Stimulated activated naive CD8-positive, alpha-beta T cell treated with anti-CD3 and anti-CD28 coated beads, Interleukin-15, Interleukin-2, amounts not matched to agents 100 U/mL and 50 U/mL, for 24 hours (primary cell): Measurements from ENCODE around the gene SPSB2.
A peak's percentile ranks its signal among the peaks of the same experiment; 100 is the strongest.
"Not testable (repeated sequence)": the region's sequence is repeated elsewhere in the genome, so short reads cannot be mapped to it uniquely, and the experiment has no call there.

Source experiments
- ATAC-seq: fragments of 150-1000 bp; cut with Tn5 transposase; one replicate; pipeline ENCODE4 v1.10.0; 2021
- DNase-seq: peaks from one replicate; pipeline ENCODE4 v3.0.0; 2021

Gene SPSB2

GRCh38 chr12:6871052-6871957, 1.8 kb downstream of the SPSB2 start:
- DNase-seq (peak; percentile 63), ATAC-seq (peak; percentile 12)

DNA sequence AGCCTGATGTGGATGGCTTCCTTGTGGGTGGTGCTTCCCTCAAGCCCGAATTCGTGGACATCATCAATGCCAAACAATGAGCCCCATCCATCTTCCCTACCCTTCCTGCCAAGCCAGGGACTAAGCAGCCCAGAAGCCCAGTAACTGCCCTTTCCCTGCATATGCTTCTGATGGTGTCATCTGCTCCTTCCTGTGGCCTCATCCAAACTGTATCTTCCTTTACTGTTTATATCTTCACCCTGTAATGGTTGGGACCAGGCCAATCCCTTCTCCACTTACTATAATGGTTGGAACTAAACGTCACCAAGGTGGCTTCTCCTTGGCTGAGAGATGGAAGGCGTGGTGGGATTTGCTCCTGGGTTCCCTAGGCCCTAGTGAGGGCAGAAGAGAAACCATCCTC, 2.8 kb downstream of the SPSB2 start:
- ATAC-seq, DNase-seq: not testable (repeated sequence)

DNA sequence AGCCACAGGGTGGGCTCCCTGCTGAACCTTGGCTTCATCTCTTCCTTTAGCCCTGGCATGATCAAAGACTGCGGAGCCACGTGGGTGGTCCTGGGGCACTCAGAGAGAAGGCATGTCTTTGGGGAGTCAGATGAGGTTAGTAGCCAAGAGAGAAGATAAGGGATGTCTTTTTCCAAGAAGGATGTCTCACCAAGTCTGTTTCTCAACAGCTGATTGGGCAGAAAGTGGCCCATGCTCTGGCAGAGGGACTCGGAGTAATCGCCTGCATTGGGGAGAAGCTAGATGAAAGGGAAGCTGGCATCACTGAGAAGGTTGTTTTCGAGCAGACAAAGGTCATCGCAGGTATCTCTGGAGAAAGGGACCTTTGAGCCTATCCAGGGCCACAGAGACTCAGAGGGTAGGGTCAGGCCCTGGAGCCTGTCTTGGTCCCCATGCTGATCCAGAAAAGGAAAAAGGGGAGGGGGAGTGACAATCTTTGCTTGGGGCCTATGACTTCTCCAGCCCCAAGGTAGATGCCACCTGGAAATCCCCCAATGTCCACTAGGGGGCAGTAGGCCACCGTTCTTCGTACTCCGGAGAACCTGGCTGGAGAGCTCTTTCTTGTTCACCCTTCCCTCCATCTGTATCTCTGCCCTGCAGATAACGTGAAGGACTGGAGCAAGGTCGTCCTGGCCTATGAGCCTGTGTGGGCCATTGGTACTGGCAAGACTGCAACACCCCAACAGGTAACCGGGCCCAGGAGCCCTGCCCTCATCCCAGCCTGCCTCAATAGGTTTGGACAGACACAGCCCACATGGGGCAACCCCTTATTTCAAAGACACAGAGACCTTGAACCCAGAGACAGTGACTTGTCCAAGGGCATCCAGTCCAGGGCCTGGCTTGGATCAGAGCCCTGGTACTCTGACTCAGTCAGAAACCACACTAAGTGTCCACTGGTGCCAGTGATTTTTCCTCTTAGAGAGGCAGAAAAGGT, 3.8 kb downstream of the SPSB2 start:
- no peak for ATAC-seq
- DNase-seq = peak; percentile 85

DNA sequence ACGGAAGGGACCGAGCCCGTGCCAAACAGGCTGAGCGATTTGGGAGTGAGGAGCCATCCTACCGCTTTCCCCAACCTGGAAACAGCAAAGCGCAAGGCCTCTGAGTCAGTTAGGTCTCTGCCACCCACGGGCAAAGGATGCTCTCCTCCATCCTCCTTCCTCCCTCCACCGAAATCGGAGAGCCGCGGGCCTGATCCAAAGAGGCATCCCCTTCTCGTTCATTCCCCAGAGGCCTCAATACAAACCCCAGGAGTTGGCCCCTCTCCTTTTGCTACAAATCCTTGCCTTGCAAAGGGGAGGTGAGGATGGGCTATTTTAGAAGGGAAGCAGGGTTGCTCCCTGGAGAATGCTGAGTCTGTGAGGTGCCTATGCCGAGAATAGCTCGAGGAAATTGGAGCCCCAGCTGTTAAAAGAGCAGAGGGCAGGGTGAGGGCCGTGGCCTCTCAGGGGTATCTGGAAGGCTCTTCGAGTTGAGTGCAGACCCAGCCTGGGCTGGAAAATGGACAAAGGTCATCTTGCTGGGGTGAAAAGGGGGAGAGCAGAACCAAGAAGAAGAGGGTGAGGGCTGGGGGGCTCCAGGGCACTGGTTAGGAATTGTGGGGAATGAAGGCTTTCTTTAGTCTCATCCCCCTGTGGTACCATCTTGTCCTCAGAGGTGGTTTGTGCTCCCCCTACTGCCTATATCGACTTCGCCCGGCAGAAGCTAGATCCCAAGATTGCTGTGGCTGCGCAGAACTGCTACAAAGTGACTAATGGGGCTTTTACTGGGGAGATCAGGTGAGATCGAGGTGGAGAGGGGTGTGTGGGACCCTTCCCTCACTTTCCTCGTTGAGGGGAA, 4.7 kb downstream of the SPSB2 start:
- DNase-seq = no peak
- no peak for ATAC-seq

- DNase-seq = peak; percentile 88
- peak; percentile 67 for ATAC-seq
These were observed 5.5 kb downstream of the SPSB2 start, which contains the start of gene TPI1 for GRCh38 chr12:6867413-6868210. TSS of gene TPI1 (plus strand) at chr12:6867531. CDS start at chr12:6867567, 36 bp downstream.

DNA sequence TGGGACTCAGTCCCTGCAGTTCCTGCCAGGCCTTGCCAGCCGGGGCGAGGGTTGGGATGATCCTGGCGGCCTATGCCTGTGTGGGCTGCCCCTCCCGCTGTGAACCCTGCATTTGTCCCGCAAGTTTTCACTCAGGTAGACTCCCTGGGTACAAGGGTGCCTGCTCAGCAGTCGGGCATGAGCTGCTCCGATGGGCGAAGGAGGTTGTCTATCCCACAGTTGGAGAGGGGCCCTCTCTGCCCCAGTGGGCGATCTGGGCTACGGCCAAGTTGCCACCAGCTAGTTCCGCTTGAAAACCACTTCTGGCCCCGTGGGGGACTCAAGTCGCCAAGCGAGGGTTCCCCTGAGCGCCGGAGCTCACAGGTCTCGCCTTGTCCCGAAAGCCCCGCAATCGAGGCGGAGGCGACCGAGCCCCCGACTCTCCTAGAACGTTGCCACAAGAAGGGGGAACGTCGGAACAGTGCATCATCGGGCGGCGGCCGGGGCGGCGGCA, 6.1 kb downstream of the SPSB2 start:
- ATAC-seq = peak; percentile 1
- DNase-seq = no peak

DNA sequence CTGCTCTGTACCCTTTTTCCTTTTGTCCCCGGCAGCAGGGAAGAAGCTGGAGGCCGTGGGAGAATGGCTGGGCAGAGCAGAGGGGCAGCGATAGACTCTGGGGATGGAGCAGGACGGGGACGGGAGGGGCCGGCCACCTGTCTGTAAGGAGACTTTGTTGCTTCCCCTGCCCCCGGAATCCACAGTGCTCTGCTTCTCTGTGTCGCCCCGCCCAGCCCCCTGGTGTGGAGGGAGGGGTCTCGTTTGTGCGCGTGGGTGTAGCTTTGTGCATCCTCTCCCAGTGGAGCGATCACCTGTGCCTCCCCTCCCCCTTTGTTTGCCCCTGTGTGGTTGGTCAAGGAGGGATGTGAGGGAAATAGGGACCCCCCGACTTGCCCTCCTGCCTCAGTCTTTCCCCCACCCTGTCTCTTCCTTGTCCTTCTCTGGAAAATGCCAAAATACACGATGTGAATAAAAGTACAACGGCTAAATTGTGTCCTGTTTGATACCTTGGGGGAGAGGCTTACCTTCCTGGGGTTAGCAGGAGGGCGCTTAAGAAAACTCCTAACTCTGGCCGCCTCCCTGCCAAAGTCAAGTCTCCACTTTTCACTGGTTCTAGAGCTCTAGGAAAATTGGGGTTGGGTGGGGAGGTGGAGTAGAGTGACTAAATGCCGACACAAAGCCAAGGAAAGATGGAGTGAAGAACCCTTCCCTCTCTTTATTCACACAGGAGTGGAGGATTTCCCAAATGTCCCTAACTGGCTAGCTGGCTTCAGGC, 6.8 kb downstream of the SPSB2 start:
- ATAC-seq = no peak
- no peak for DNase-seq

GRCh38 chr12:6865307-6865706, 7.8 kb downstream of the SPSB2 start:
- not testable (repeated sequence) for ATAC-seq, DNase-seq

DNA sequence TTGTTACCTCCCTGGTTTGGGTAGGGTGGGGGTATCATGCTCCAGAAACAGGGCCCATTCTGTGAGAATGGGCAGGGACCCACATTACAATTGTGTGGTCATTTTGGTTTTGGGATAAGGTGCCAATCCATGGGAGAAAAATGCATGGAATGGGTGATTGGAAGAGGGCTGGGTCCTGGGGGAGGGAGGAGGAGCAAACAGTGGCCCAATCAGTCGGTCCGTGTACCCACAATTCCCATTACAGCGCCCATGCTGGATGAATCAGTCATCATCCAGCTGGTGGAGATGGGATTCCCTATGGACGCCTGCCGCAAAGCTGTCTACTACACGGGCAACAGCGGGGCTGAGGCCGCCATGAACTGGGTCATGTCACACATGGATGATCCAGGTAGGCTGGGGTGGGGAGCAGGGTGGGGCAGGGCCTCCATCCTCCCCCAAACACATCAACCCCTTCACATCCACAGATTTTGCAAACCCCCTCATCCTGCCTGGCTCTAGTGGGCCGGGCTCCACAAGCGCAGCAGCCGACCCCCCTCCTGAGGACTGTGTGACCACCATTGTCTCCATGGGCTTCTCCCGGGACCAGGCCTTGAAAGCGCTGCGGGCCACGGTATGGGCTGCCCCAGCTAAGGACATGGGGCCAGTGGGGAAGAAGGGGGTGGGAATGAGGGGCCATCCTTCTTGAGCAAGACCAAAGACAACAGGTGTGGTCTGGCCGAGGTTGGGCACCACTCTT, 9.3 kb downstream of the SPSB2 start:
- ATAC-seq (no peak), DNase-seq (no peak)

DNA sequence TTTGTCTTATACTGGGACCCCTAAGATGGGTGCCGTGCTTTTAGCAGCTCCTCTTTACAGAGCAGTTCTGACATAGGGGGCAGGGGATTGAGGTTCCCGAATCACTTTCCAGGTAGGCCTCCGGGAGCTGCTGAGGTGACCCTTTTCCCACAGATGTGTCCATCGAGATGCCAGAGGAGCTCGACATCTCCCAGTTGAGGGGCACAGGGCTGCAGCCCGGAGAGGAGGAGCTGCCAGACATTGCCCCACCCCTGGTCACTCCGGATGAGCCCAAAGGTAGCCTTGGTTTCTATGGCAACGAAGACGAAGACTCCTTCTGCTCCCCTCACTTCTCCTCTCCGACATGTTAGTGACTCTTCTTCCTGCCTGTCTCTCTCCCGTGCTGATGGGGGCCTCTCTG, 10.1 kb downstream of the SPSB2 start:
- DNase-seq = no peak
- ATAC-seq = no peak

GRCh38 chr12:6861391-6861790, 11.7 kb downstream of the SPSB2 start:
- ATAC-seq = no peak
- DNase-seq = no peak

DNA sequence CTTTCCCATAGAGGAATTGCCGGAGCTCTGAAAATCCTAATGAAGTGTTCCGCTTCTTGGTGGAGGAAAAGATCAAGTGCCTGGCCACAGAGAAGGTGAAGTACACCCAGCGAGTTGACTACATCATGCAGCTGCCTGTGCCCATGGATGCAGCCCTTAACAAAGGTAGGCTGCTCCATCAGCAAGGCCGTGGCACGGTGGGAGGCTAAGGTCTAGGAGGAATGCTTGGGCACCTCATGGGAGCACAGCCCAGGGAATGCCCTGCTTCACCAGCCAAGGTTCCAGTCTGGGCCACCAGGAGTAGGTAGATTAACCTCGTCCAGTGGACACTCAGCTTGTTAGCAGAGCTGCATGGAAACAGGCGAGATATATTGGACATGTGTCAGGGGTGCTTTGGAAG, 12.2 kb downstream of the SPSB2 start:
- DNase-seq = no peak

GRCh38 chr12:6860116-6860515, 13.0 kb downstream of the SPSB2 start:
- DNase-seq = no peak
- ATAC-seq = no peak

More for the DNA sequence above, 12.2 kb downstream of the SPSB2 start:
- ATAC-seq = no peak

GRCh38 chr12:6858799-6859198, 14.3 kb downstream of the SPSB2 start:
- no peak for DNase-seq
- no peak for ATAC-seq

GRCh38 chr12:6855322-6855721, 17.8 kb downstream of the SPSB2 start:
- DNase-seq (no peak), ATAC-seq (no peak)

DNA sequence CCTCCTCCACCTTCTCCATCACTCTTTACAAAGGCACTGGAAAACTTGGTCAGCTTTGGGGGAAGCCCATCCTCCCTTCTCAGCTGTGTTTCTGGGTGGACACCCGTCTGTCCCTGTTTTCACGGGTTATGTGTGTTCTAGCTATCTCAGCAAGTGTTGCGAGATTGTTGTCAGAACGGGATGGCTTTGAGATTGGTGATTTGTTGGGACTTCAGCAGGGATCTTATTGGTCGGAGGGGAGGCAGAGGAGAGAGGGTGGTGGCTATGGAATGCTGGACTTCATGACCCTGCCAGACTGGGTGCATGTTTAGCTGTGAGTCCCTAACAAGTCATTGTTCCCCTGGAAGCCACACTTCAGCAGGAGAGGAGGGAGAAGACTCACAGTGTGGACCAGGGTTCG, 19.1 kb downstream of the SPSB2 start:
- DNase-seq = no peak

GRCh38 chr12:6853626-6854025, 19.5 kb downstream of the SPSB2 start:
- no peak for DNase-seq

More for the DNA sequence above, 19.1 kb downstream of the SPSB2 start:
- no peak for ATAC-seq

DNA sequence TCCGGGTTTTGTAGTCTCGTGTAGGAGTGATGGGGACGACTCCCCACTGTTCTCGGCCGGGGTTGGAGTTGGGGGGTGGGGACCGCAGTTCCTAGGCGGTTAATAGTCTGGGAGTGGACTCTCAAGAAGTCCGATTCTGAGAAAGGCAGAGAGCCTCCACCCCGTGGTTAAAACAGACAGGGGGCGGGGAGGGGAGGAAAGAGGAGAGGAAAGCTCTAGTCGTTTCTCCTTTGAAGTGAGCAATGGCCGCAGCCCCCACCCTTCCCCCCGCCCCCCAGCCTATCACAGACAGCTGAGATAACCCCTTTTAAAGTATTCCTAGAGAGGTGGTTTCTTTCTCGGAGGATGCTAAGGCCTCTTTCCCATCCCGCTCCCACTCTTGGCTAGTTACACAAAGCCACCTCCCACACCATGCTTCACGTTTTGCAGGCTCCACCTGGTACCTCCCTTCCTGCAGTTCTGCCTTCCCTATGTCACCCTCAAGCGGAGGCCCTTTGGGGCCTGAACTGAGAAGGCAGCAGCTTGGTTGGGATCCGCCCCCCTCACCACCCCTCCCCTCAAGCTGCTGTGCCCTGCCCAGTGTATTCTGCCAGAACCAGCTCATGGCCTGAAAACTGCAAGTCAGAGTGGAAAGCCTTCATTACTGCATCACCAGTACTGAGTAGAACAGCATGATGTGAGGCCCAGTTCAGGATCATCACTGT, 20.3 kb downstream of the SPSB2 start:
- DNase-seq (peak; percentile 72), ATAC-seq (peak; percentile 5)

More at GRCh38 chr12:6853626-6854025, 19.5 kb downstream of the SPSB2 start:
- ATAC-seq = no peak
